Left hindlimb (tissue), 1 donor: ENCODE results near the gene GPR152.
"Not testable (repeated sequence)": the region's sequence is repeated elsewhere in the genome, so short reads cannot be mapped to it uniquely, and the experiment has no call there.

Experiments used
- DNase-seq: peaks from one replicate; pipeline ENCODE4 v3.0.0-alpha.2; 2018

The GPR152 gene

DNA sequence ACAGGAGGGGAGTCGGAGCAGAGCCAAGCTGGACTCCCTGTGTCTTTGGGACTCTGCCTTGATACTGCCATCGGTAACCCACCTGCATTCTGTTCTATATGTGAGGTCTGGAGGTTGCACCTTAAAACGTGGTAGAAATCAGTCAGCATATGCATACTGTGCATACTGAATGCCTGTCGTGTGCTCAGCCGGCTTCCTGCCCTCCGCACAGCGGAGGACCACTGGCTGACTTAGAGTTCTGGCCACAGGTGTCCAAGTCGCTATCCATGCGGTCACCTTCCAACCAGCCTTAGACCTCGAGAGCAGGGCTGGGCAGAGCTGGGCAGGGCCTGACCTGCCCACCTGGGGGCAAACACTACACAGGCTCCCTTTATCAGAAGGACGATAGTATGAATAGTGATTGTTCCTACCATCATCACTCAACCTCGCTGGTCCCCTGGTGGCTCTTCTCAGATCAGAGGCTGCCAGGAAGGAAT lies 44.8 kb downstream of the GPR152 start:
- DNase-seq, result no peak

DNA sequence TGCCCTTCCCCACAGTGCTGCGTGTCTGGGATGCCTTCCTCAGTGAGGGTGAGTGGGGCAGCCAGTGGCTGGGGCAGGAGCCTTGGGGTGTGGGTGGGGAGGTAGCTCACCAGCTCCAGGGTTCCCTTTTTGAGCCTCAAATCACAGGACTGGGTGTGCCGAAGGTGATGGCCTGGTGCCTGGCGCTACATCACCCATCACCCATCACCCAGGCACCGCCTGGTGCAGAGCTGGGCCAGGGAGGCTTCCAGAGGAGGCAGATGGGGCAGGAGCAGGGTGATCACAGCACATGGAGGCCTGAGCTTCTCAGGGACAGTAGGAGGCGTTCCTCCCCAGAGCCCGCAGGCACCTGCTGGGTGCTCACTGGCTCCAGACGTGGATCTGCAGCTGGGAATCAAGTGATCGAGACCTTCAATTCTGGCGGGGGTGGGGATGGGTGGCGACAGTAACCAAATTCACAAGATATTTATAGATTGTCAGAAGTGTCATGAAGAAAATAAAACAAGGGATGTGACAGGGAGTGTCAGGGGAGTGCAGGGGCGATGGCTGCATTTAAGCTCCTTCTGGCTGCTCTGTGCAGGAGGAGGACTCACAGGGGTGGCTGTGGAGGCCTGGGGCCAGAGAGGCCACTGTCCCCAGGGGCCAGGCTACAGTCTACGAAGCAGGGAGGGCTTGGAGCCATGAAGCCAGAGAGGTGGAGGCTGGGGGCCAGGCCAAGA lies 45.4 kb downstream of the GPR152 start:
- no peak for DNase-seq

DNA sequence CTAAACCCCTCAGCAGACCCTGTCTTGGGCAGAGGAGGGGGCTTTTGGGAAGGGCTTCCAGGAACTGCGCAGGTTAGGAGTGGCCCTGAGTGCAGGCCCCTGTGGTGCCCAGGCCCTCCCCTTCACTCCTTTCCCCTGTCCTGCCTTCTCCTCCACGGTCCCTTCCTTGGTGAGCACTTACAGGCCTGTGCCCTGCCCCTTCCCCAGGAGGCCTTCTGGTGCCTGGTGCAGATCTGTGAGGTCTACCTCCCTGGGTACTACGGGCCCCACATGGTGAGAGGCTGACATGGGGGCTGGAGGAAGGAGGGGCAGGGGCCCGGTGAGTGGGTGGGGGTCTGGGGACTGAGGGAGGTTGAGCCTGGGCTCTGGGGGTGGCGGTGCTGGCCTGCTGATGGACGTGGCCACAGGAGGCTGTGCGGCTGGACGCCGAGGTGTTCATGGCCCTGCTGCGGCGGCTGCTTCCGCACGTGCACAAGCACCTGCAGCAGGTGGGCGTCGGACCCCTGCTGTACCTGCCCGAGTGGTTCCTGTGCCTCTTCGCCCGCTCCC lies 46.0 kb downstream of the GPR152 start:
- no peak for DNase-seq

DNA sequence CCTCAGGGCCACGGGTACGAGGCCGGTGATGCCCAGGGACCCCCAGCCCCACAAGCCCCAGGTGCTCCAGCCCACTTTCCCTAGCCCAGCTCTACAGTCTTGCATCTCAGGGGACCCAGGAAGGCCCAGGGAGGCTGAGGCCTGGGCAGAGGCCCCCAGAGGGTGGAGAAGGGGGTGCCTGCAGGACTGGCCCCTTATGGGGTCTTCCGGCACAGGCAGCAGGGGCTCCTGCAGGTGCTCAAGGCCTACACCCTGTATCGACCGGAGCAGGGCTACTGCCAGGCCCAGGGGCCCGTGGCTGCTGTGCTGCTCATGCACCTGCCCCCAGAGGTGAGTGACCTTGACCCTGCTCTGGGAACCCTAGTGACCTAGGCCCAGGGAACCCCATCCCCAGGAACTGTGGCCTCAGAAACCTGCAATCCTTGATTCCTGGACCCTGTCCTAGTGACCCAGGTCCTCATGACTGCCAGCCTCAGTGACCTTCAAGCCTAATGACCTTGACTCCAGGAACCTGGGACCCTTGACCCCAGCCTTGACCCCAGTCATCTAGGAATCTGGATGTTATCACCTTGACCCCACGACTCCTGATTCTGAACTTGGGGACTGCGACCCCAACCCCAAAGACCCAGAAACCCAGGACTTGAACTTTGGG lies 46.7 kb downstream of the GPR152 start:
- DNase-seq, result no peak

DNA sequence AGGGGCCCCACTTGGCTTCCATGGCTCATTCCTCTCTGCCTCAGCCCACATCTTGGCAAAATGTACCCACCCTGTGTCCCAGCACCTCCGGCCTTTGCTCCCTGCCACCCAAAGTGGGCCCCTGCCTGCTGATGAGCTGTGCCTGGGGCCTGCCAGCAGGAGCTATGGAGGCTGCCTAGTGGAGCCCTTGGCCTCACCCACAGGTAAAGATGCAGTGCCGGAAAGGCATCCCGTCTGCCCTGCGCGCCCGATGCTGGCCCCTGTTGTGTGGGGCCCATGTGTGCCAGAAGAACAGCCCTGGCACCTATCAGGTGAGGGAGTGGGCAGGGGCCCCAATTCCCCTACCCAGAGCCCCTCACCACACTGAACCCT lies 47.3 kb downstream of the GPR152 start:
- no peak for DNase-seq

DNA sequence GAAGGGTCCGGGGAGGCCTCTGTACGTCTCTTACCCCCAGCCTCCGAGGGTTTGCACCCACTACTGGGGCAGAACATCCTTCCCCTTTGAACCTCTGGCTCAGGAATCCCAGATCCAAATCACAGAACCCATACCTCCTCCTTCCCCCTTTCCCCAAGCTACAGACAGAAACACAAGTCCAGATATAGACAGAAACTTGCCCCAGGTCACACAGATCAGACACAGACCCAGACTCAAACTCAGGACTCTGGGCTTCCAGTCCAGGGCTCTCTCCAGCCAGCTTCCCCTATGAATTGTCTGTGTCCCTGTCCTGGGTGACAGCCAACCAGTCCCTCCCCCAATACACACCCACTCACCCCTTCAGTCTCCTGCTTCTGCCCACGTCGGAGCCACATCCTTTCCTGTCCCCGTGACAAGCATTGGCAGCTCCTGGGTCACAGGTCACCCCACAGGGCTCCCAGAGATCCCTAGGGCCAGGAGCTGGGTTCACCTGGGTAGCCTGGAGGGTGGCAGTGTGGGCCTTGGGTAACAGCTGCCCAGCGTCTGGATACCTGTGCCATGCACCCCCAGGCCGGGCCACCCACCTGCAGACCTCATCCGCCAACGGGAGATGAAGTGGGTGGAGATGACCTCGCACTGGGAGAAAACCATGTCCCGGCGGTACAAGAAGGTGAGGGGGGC lies 47.9 kb downstream of the GPR152 start:
- no peak for DNase-seq

DNA sequence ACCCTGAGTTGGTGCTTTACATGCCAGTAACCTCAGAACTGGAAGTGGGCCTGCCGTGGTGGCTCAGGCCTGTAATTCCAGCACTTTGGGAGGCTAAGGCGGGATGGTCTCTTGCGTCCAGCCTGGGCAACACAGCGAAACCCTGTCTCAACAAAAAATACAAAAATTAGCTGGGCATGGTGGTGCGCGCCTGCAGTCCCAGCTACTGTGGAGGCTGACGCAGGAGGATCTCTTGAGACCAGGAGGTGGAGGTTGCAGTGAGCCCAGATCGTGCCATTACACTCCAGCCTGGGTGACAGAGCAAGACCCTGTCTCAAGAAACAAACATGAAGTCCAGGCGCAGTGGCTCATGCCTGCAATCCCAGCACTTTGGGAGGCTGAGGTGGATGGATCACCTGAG lies 49.4 kb downstream of the GPR152 start:
- not testable (repeated sequence) for DNase-seq

DNA sequence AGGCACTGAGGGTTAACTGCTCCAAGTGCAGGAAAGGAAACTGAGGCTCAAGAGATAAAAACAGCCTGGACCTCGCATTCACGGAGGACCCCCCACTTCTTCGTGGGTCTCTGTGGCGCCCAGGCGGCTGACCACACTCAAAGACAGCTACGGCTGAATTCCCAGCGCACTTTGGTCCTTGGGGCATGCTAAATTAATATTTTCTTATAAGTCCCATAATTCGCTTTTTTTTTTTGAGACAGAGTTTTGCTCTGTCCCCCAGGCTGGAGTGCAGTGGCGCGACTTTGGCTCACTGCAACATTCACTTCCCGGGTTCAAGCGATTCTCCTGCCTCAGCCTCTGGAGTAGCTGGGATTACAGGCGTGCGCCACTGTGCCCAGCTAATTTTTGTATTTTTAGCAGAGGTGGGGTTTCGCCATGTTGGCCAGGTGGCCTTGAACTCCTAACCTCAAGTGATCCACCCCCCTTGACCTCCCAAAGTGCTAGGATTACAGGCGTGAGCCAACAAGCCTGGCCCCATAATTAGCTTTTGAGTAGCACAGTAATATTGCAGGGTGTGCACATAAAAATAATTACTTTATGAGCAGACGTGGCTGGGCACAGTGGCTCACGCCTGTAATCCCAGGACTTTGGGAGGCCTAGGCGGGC lies 50.2 kb downstream of the GPR152 start:
- not testable (repeated sequence) for DNase-seq

DNA sequence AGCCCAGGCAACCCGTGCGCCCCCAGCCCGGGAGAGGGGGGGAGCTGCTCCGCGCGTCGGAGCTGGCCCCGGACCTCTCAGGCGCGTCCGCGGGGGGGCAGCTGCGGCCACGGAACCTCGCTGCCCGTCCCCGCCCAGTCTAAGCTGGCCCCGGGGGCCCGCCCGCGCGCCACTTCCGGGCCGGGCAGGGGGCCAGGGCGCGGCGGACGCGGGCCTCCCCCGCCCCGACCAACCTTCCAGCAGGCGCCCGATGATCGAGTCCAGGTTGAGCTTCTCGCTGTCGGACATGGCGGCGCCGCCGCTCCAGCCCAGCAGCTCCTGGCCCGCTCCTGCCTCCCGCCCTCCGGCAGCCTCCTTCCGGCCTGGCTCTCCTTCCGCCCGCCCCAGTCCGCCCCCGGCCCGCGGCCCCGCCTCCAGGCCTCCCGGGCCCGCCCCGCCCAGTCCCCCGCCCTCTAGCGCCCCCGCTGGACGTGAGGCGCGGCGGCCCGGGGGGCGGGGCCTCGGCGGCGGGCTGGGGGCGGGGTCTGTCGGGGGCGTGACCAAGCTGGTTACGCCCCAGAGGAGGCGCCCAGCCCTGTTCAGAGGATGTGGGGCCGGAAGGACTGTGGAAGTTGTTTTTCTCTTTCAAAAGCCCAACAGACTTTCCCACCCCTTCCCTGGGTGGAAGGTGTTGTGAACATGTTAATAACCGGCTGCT lies 50.9 kb downstream of the GPR152 start, which contains the start of gene PPP1CA:
PPP1CA (minus strand) TSS at position 364 of the 697 bp plus-strand sequence; CDS start at position 288, 76 bp downstream.
- peak; percentile 96 for DNase-seq
